Endothelial cell (in vitro differentiated cells): ENCODE results near the gene BTNL9. TPM values are rescaled to one million over a fixed set of nuclear protein-coding genes. Genes with fewer than 3 reads are reported as not detected.

Experiments used
- DNase-seq: peaks from one replicate; pipeline ENCODE4 v3.0.0; 2021; ENCODE audit warnings: low spot score
- H3K27ac Mint-ChIP-seq: one replicate; pipeline ENCODE4 v1.8.0; 2021; ENCODE audit warnings: mixed read lengths, inconsistent platforms; ENCODE audit not compliant: unreplicated experiment
- H3K27me3 Mint-ChIP-seq: one replicate; pipeline ENCODE4 v1.8.0; 2021; ENCODE audit warnings: mild to moderate bottlenecking, moderate library complexity, mixed read lengths, inconsistent platforms; ENCODE audit not compliant: unreplicated experiment
- H3K36me3 Mint-ChIP-seq: one replicate; pipeline ENCODE4 v1.8.0; 2021; ENCODE audit warnings: mild to moderate bottlenecking, low read depth, mixed read lengths, inconsistent platforms; ENCODE audit not compliant: unreplicated experiment
- H3K4me1 Mint-ChIP-seq: one replicate; pipeline ENCODE4 v1.8.0; 2021; ENCODE audit warnings: mild to moderate bottlenecking, mixed read lengths, inconsistent platforms; ENCODE audit not compliant: unreplicated experiment
- H3K4me3 Mint-ChIP-seq: one replicate; pipeline ENCODE4 v1.8.0; 2021; ENCODE audit warnings: mild to moderate bottlenecking, mixed read lengths, inconsistent platforms; ENCODE audit not compliant: unreplicated experiment
- H3K9me3 Mint-ChIP-seq: one replicate; pipeline ENCODE4 v1.8.0; 2021; ENCODE audit warnings: mixed read lengths, inconsistent platforms; ENCODE audit not compliant: unreplicated experiment
- CTCF ChIP-seq: fragments of 200-600 bp; sonication (generic); IDR thresholded peaks from one replicate; pipeline ENCODE4 v1.5.0; 2021; ENCODE audit warnings: antibody characterized with exemption; ENCODE audit not compliant: unreplicated experiment
- total RNA-seq: library from RNA; stranded (reverse); fragmentation: NEBNext Ultra II Directional; extraction: Animal tissue kit (Norgen Biotek cat#: 25700); gene quantifications from one replicate; pipeline ENCODE4 v1.2.1, GENCODE V29; 2021; ENCODE audit not compliant: unreplicated experiment

Gene BTNL9
- total RNA-seq, 1 donor from 2014 or later = 24.3 TPM

- no peak for TF ChIP-seq CTCF
- H3K36me3 Mint-ChIP-seq = peaks cover 20% of the 10 kb centered on the region
- H3K27ac Mint-ChIP-seq = peak overlapping the region; percentile 48
- peaks cover 33% of the 10 kb centered on the region for H3K27me3 Mint-ChIP-seq
- peak; percentile 53 for DNase-seq
- H3K4me3 Mint-ChIP-seq = peak overlapping the region; percentile 86
- no peaks in the 10 kb centered on the region for H3K9me3 Mint-ChIP-seq
- peaks cover 19% of the 10 kb centered on the region for H3K4me1 Mint-ChIP-seq
Measured at GRCh38 chr5:181053488-181054121, 13.5 kb downstream of the BTNL9 start.

GRCh38 chr5:181054138-181054537, 14.1 kb downstream of the BTNL9 start:
- no peak for DNase-seq
- Mint-ChIP-seq H3K36me3 (peaks cover 20% of the 10 kb centered on the region), H3K27ac (peak overlapping the region; percentile 48), H3K27me3 (peaks cover 33% of the 10 kb centered on the region), H3K4me1 (peaks cover 23% of the 10 kb centered on the region), H3K4me3 (peak overlapping the region; percentile 81), H3K9me3 (no peaks in the 10 kb centered on the region)
- no peak for TF ChIP-seq CTCF

GRCh38 chr5:181054871-181055459, 14.9 kb downstream of the BTNL9 start:
- peaks cover 31% of the 10 kb centered on the region for H3K27me3 Mint-ChIP-seq
- H3K4me3 Mint-ChIP-seq = peak overlapping the region; percentile 81
- no peak for DNase-seq
- H3K36me3 Mint-ChIP-seq = peaks cover 20% of the 10 kb centered on the region
- peaks cover 23% of the 10 kb centered on the region for H3K4me1 Mint-ChIP-seq
- no peaks in the 10 kb centered on the region for H3K9me3 Mint-ChIP-seq
- no peak overlapping the region for H3K27ac Mint-ChIP-seq
- no peak for TF ChIP-seq CTCF

GRCh38 chr5:181056431-181056830, 16.4 kb downstream of the BTNL9 start:
- no peak overlapping the region for H3K4me3 Mint-ChIP-seq
- H3K27me3 Mint-ChIP-seq = peaks cover 24% of the 10 kb centered on the region
- H3K36me3 Mint-ChIP-seq = peaks cover 13% of the 10 kb centered on the region
- H3K9me3 Mint-ChIP-seq = no peaks in the 10 kb centered on the region
- DNase-seq = no peak
- no peak overlapping the region for H3K27ac Mint-ChIP-seq
- no peak for TF ChIP-seq CTCF
- peaks cover 23% of the 10 kb centered on the region for H3K4me1 Mint-ChIP-seq

- H3K4me1 Mint-ChIP-seq = peaks cover 18% of the 10 kb centered on the region
- H3K27me3 Mint-ChIP-seq = peaks cover 16% of the 10 kb centered on the region
- no peak overlapping the region for H3K27ac Mint-ChIP-seq
- DNase-seq = no peak
- H3K9me3 Mint-ChIP-seq = no peaks in the 10 kb centered on the region
- TF ChIP-seq CTCF = no peak
- peaks cover 12% of the 10 kb centered on the region for H3K36me3 Mint-ChIP-seq
- no peak overlapping the region for H3K4me3 Mint-ChIP-seq
Measured at GRCh38 chr5:181058321-181058720, 18.3 kb downstream of the BTNL9 start.
